Ovary (tissue), 3 donors: ENCODE results near the gene HERPUD2.

Experiments used
- POLR2A ChIP-seq: fragments of 450-650 bp; IDR thresholded peaks from one replicate; pipeline ENCODE4 v1.6.1; 2017; ENCODE audit warnings: antibody characterized with exemption, mild to moderate bottlenecking, moderate library complexity
- TF ChIP-seq, protein P1 (sequence below), 3 donors: fragments of 450-650 bp in 2 of 3; fragments of 200-600 bp in 1 of 3; IDR thresholded peaks; one replicate each; pipeline versions ENCODE4 v1.5.1 to v1.8.0; 2016 to 2022; ENCODE audit warnings: antibody characterized with exemption in 3 of 3, mild to moderate bottlenecking in 1 of 3
- donor health status: DM: no; HTN: no; CAD: no.

DNA sequence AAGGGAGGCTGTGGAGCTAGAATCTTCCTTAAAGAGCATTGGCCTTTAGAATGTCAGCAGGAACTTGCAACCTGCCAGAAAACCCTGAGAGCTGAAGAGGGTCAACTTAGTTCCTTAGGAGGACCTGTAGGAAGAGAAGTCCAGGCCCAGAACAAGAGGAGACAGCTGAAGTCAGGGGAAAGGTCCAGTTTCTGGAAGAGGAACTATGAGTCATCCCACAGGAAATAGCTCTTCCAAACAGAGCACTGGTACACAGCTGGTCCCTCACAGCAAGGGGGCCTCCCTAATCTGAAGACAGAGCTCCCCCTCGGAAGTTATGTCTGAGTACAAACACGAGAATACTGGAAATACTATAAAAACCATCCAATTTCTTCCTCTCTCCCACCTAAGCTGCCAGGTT, 98.9 kb downstream of the HERPUD2 start:
- TF ChIP-seq, protein P1, sequence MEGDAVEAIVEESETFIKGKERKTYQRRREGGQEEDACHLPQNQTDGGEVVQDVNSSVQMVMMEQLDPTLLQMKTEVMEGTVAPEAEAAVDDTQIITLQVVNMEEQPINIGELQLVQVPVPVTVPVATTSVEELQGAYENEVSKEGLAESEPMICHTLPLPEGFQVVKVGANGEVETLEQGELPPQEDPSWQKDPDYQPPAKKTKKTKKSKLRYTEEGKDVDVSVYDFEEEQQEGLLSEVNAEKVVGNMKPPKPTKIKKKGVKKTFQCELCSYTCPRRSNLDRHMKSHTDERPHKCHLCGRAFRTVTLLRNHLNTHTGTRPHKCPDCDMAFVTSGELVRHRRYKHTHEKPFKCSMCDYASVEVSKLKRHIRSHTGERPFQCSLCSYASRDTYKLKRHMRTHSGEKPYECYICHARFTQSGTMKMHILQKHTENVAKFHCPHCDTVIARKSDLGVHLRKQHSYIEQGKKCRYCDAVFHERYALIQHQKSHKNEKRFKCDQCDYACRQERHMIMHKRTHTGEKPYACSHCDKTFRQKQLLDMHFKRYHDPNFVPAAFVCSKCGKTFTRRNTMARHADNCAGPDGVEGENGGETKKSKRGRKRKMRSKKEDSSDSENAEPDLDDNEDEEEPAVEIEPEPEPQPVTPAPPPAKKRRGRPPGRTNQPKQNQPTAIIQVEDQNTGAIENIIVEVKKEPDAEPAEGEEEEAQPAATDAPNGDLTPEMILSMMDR (IDR thresholded peaks at IDR 0.05), result no peak
- no peak for TF ChIP-seq POLR2A
